Caco-2 (cell line): ENCODE data around the gene ABHD14A. TPM values are rescaled to one million over a fixed set of nuclear protein-coding genes. Genes with fewer than 3 reads are reported as not detected.

Experiments used
- BruUV-seq: library from RNA; stranded (reverse); fragments of 400-500 nt; replicated peaks from 2 replicates; lab custom pipeline; 2021; lab: Mats Ljungman, UMichigan
- CTCF ChIA-PET: fragments of 300-600 bp; sonication (Branson Sonifier 250); formaldehyde crosslinking; loops from one replicate; lab custom pipeline; 2022; ENCODE audit warnings: antibody characterized with exemption; lab: Charles Lee
- POLR2A ChIA-PET: fragments of 300-600 bp; sonication (Branson Sonifier 250); formaldehyde crosslinking; loops from one replicate; lab custom pipeline; 2022; ENCODE audit warnings: antibody characterized with exemption; lab: Charles Lee
- DNase-seq, 2 experiments: peaks; one replicate each; pipeline versions ENCODE4 v3.0.0 to v3.0.0-alpha.2; 2020 to 2022
- H3K27me3 ChIP-seq: replicated peaks from 2 replicates; pipeline ENCODE4 v1.6.0; 2011; ENCODE audit warnings: low read length; ENCODE audit not compliant: control insufficient read depth, insufficient read depth
- H3K36me3 ChIP-seq: 2 replicates; pipeline ENCODE4 v1.5.1; 2011; ENCODE audit warnings: low read length; ENCODE audit not compliant: control insufficient read depth, insufficient read depth
- H3K4me1 ChIP-seq: fragments of 250-450 bp; sonication (Bioruptor Pico); 2 replicates; pipeline ENCODE4 v1.5.1; 2020; ENCODE audit warnings: mild to moderate bottlenecking
- H3K4me3 ChIP-seq: 2 replicates; pipeline ENCODE4 v1.5.1; 2011; ENCODE audit warnings: low read depth, mild to moderate bottlenecking, control low read depth, low read length
- H3K9me3 ChIP-seq: fragments of 250-450 bp; sonication (Bioruptor Pico); 2 replicates; pipeline ENCODE4 v1.5.1; 2020; ENCODE audit warnings: mild to moderate bottlenecking, moderate library complexity
- H3K27ac Mint-ChIP-seq: one replicate; pipeline ENCODE4 v1.8.0; 2022; ENCODE audit warnings: mixed read lengths; ENCODE audit not compliant: unreplicated experiment
- H3K27me3 Mint-ChIP-seq: one replicate; pipeline ENCODE4 v1.8.0; 2022; ENCODE audit warnings: mixed read lengths; ENCODE audit not compliant: insufficient read depth, unreplicated experiment
- H3K36me3 Mint-ChIP-seq: one replicate; pipeline ENCODE4 v1.8.0; 2022; ENCODE audit warnings: mild to moderate bottlenecking, mixed read lengths; ENCODE audit not compliant: insufficient read depth, unreplicated experiment
- H3K4me1 Mint-ChIP-seq: one replicate; pipeline ENCODE4 v1.8.0; 2022; ENCODE audit warnings: low read depth, mixed read lengths; ENCODE audit not compliant: unreplicated experiment
- H3K4me3 Mint-ChIP-seq: one replicate; pipeline ENCODE4 v1.8.0; 2022; ENCODE audit warnings: mild to moderate bottlenecking, moderate library complexity, mixed read lengths; ENCODE audit not compliant: unreplicated experiment
- H3K9me3 Mint-ChIP-seq: one replicate; pipeline ENCODE4 v1.8.0; 2022; ENCODE audit warnings: mixed read lengths; ENCODE audit not compliant: unreplicated experiment
- intact Hi-C: fragments of 100-400 bp; cut with micrococcal nuclease; formaldehyde crosslinking; loops from one replicate; pipeline ENCODE4 v1.10.0; 2022; ENCODE audit not compliant: unreplicated experiment
- total RNA-seq: library from RNA; stranded (reverse); gene quantifications from 2 replicates; pipeline ENCODE4 v1.2.3, GENCODE V29; 2022
- TF ChIP-seq, protein P1 (sequence below), 2 experiments: fragments of 200-600 bp in 1 of 2; IDR thresholded peaks; 1 replicate in 1 of 2; 2 replicates in 1 of 2; pipeline versions ENCODE4 v1.5.1 to v1.8.0; 2011 to 2022; ENCODE audit warnings: antibody characterized with exemption in 1 of 2, control low read depth in 1 of 2, inconsistent platforms in 1 of 2, low read depth in 1 of 2, low read length in 1 of 2, mild to moderate bottlenecking in 1 of 2, moderate library complexity in 1 of 2; ENCODE audit not compliant: insufficient read depth in 1 of 2, severe bottlenecking in 1 of 2, unreplicated experiment in 1 of 2

Gene ABHD14A
- total RNA-seq, 1 experiment from 2014 or later, result 14.0 TPM

DNA sequence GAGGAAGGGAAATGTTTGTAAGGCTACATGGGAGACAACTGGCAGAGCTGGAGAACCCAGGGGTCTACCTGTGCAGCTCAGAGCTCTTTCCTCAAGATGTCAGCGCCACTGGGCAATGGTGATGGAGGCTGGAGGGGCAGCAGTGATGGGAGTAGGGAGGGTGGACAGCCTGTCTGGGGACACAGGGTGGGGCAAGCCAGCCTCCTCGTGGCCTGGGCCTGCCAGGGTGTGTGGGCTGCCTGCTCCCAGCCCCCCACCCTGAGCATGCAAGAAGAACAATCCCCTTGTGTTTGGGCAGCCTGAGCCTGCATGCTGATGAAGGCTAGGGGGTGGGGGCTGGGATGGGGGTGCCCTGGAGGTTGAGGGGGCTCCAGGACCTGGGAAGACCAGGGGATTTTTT, 8.8 kb upstream of the ABHD14A start:
- TF ChIP-seq, protein P1, sequence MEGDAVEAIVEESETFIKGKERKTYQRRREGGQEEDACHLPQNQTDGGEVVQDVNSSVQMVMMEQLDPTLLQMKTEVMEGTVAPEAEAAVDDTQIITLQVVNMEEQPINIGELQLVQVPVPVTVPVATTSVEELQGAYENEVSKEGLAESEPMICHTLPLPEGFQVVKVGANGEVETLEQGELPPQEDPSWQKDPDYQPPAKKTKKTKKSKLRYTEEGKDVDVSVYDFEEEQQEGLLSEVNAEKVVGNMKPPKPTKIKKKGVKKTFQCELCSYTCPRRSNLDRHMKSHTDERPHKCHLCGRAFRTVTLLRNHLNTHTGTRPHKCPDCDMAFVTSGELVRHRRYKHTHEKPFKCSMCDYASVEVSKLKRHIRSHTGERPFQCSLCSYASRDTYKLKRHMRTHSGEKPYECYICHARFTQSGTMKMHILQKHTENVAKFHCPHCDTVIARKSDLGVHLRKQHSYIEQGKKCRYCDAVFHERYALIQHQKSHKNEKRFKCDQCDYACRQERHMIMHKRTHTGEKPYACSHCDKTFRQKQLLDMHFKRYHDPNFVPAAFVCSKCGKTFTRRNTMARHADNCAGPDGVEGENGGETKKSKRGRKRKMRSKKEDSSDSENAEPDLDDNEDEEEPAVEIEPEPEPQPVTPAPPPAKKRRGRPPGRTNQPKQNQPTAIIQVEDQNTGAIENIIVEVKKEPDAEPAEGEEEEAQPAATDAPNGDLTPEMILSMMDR (IDR thresholded peaks at IDR 0.05; ENCODE audit: insufficient read depth in 1 of 2, low read depth in 1 of 2, low read length in 1 of 2, severe bottlenecking in 1 of 2, unreplicated experiment in 1 of 2), result no peak
- no peaks in the 10 kb centered on the region for H3K27me3 Mint-ChIP-seq
- H3K4me3 Mint-ChIP-seq, result peak overlapping the region; percentile 86
- peaks cover 20% of the 10 kb centered on the region for H3K4me1 Mint-ChIP-seq
- no peaks in the 10 kb centered on the region for H3K9me3 Mint-ChIP-seq
- POLR2A ChIA-PET, result no interaction called here
- H3K36me3 Mint-ChIP-seq, result peaks cover 12% of the 10 kb centered on the region
- Histone ChIP-seq H3K9me3 (no peaks in the 10 kb centered on the region), H3K4me3 (no peak overlapping the region), H3K36me3 (no peaks in the 10 kb centered on the region), H3K4me1 (peaks cover 13% of the 10 kb centered on the region), H3K27me3 (no peaks in the 10 kb centered on the region)
- peak overlapping the region; percentile 77 for H3K27ac Mint-ChIP-seq
- DNase-seq, result no peak
- BruUV-seq, result no TSS peak
- intact Hi-C loops, result no loop called here
- CTCF ChIA-PET, result no interaction called here

- H3K27ac Mint-ChIP-seq, result peak overlapping the region; percentile 77
- intact Hi-C loops, result no loop called here
- no TSS peak for BruUV-seq
Measured at GRCh38 chr3:51966486-51966885, 8.4 kb upstream of the ABHD14A start.

GRCh38 chr3:51966922-51967383, 7.9 kb upstream of the ABHD14A start:
- Mint-ChIP-seq H3K4me3 (peak overlapping the region; percentile 86), H3K27ac (peak overlapping the region; percentile 77), H3K36me3 (peaks cover 12% of the 10 kb centered on the region), H3K9me3 (no peaks in the 10 kb centered on the region), H3K27me3 (no peaks in the 10 kb centered on the region), H3K4me1 (peaks cover 20% of the 10 kb centered on the region)
- POLR2A ChIA-PET, result interaction anchor here (0.6 to 1.6 kb wide), 2 partner anchors 16 to 250 kb away, joined by 4 to 9 read pairs; partner anchors contain the start of gene ACY1
- Histone ChIP-seq H3K27me3 (no peaks in the 10 kb centered on the region), H3K4me3 (peak overlapping the region; percentile 52), H3K36me3 (no peaks in the 10 kb centered on the region), H3K9me3 (no peaks in the 10 kb centered on the region), H3K4me1 (peaks cover 13% of the 10 kb centered on the region)
- TF ChIP-seq, protein P1 (IDR thresholded peaks at IDR 0.05; ENCODE audit: insufficient read depth in 1 of 2, low read depth in 1 of 2, low read length in 1 of 2, severe bottlenecking in 1 of 2, unreplicated experiment in 1 of 2), result no peak
- BruUV-seq, result no TSS peak
- intact Hi-C loops, result loop anchor here (1.0 kb wide), 1 partner anchor 25 kb away; the partner anchor contains the start of gene PARP3
- CTCF ChIA-PET, result interaction anchor here (1.5 kb wide), 1 partner anchor 16 kb away, joined by 8 read pairs; the partner anchor contains the start of gene ACY1
- DNase-seq, result no peak

More at GRCh38 chr3:51966486-51966885, 8.4 kb upstream of the ABHD14A start:
- H3K4me1 Mint-ChIP-seq, result peaks cover 20% of the 10 kb centered on the region
- Histone ChIP-seq H3K36me3 (no peaks in the 10 kb centered on the region), H3K4me1 (peaks cover 13% of the 10 kb centered on the region), H3K4me3 (peak overlapping the region; percentile 52), H3K9me3 (no peaks in the 10 kb centered on the region), H3K27me3 (no peaks in the 10 kb centered on the region)
- H3K9me3 Mint-ChIP-seq, result no peaks in the 10 kb centered on the region
- no peak for DNase-seq
- TF ChIP-seq, protein P1 (IDR thresholded peaks at IDR 0.05; ENCODE audit: insufficient read depth in 1 of 2, low read depth in 1 of 2, low read length in 1 of 2, severe bottlenecking in 1 of 2, unreplicated experiment in 1 of 2), result no peak
- H3K4me3 Mint-ChIP-seq, result peak overlapping the region; percentile 86
- ChIA-PET CTCF (no interaction called here), POLR2A (interaction anchor here (1.6 kb wide), 1 partner anchor 16 kb away, joined by 9 read pairs; the partner anchor contains the start of gene ACY1)
- peaks cover 12% of the 10 kb centered on the region for H3K36me3 Mint-ChIP-seq
- H3K27me3 Mint-ChIP-seq, result no peaks in the 10 kb centered on the region
